DMS53 treated with DMSO at 0.1 percent for 48 hours (cell line): ENCODE measurements around the gene SGCA.

Source experiments
- DNase-seq: peaks from one replicate; lab custom pipeline; 2025; ENCODE audit not compliant: unreplicated experiment; lab: John Stamatoyannopoulos, UW

SGCA gene

GRCh38 chr17:50207315-50207714, 41.5 kb downstream of the SGCA start:
- DNase-seq, result no peak

GRCh38 chr17:50207792-50208567, 42.2 kb downstream of the SGCA start:
- DNase-seq, result no peak

GRCh38 chr17:50208611-50209061, 42.8 kb downstream of the SGCA start:
- no peak for DNase-seq

GRCh38 chr17:50209133-50209471, 43.3 kb downstream of the SGCA start:
- no peak for DNase-seq

GRCh38 chr17:50209472-50210239, 43.9 kb downstream of the SGCA start:
- DNase-seq, result no peak

- DNase-seq, result no peak
Observed at GRCh38 chr17:50210240-50211225, 44.7 kb downstream of the SGCA start.

GRCh38 chr17:50211249-50212120, 45.7 kb downstream of the SGCA start:
- DNase-seq, result no peak

GRCh38 chr17:50212121-50212843, 46.5 kb downstream of the SGCA start:
- no peak for DNase-seq

GRCh38 chr17:50213026-50214022, 47.5 kb downstream of the SGCA start:
- DNase-seq, result no peak

- DNase-seq, result no peak
Observed at GRCh38 chr17:50214976-50215760, 49.4 kb downstream of the SGCA start.

- DNase-seq, result no peak
Observed at GRCh38 chr17:50217591-50217990, 51.8 kb downstream of the SGCA start.

GRCh38 chr17:50218071-50218759, 52.4 kb downstream of the SGCA start:
- DNase-seq, result no peak

GRCh38 chr17:50218771-50219315, 53.0 kb downstream of the SGCA start:
- no peak for DNase-seq

- no peak for DNase-seq
Observed at GRCh38 chr17:50219342-50219741, 53.5 kb downstream of the SGCA start.

GRCh38 chr17:50219939-50220465, 54.2 kb downstream of the SGCA start:
- no peak for DNase-seq

GRCh38 chr17:50220811-50221210, 55.0 kb downstream of the SGCA start:
- no peak for DNase-seq
